T1000 (cell line): Measurements from ENCODE around the gene ENTPD1.
"Not testable (repeated sequence)": the region's sequence is repeated elsewhere in the genome, so short reads cannot be mapped to it uniquely, and the experiment has no call there.

ENCODE experiments used
- DNase-seq: peaks from one replicate; lab custom pipeline; 2025; ENCODE audit warnings: mixed read lengths; lab: John Stamatoyannopoulos, UW

ENTPD1 gene

DNA sequence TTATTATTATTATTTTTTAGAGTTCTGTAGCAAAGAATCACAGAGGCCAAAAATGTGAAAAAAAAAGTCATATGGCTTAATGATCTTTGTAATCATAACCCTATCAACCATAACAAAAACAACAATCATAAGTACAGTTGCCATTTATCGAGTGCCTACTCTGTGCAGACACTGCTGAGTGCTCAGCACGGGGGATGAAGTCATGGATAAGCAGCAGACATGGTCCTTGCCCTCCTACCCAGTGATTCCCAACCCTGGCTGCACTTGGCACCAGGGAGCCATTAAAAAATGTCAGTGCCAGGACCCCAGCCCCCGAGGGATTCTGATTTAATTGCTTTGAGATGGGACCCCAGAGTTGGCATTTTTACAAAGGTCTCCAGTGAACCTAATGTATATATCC lies 38.2 kb downstream of the ENTPD1 start:
- DNase-seq = no peak

DNA sequence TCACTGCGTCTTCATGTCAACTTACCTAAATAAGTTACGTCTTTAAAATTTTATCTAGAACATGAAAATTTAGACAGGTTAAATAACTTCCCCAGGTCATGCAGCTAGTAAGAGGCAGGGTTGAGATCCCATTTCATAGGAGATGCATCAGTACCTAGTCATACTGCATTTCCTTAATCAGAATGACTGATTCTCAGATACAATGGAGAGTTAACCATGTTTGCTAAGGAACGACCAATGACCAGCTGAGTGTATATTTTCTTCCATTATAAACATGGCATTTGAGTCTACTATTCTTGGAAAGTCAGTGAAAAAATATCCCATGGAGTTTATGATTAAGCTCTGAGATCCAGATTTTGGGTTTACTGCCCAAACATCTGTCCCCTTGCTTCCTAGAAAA lies 39.6 kb downstream of the ENTPD1 start:
- no peak for DNase-seq

DNA sequence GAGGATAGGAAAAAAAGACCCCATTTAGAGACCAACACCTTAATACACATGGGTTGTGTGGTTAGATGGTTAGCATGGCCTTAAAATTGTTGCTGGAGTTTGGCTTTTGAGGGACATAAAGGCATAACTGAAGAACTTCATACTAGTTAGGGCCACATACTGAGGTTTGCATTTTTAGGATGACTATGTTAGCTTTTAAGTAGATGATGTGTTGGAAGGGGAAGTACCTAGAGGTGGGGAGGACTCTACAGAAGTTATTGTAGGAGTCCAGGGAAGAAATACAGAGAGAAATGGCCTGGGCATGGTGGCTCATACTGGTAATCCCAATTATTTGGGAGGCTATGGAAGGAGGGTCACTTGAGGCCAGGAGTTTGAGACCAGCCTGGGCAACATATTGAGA lies 40.5 kb downstream of the ENTPD1 start:
- no peak for DNase-seq

DNA sequence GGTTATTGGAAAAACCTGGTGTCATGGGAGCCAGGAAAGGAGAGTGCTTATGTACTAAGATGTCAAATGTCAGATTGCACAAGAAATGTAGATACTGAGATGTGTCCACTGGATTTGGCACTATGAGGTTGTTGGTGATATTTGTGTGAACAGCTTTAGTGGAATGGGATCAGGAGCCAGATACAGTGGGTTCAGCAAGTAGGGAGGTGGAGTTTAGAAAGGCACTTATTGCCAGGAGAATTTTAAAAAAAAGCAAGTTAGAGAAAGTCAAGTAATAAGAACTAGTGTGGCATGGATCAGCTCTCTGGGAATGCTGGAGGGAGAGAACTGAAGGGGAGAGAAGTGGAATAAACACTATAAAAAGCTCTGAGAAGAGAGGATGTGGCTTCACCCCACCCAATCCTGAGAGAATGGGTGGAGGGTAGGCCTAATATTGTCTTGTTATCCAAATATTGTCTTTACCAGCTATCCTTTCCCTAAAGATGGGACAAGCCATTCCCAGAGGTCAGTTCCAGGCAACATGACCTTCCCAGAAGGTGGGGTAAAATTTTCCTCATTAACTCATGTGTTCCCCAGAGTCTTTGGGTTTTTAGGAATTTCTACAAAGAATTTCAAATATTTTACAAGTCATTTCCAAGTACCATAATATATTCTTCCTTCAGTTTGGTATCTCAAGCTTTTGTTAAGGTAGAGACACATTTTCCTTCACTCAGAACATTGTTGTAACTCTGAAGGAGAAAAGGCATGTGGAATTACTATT lies 42.3 kb downstream of the ENTPD1 start:
- no peak for DNase-seq

DNA sequence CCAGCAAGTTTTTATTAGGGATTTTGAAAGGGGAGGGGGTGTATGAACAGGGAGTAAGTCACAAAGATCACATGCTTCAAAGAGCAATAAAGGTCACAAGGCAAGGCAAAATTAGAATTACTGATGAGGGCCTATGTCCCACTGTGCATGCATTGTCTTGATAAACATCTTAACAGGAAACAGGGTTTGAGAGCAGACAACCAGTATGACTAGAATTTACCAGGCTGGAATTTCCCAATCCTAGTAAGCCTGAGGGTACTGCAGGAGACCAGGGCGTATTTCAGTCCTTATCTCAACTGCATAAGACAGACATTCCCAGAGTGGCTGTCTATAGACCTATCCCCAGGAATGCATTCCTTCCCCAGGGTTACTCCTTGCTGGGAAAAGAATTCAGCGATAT lies 44.3 kb downstream of the ENTPD1 start:
- not testable (repeated sequence) for DNase-seq

DNA sequence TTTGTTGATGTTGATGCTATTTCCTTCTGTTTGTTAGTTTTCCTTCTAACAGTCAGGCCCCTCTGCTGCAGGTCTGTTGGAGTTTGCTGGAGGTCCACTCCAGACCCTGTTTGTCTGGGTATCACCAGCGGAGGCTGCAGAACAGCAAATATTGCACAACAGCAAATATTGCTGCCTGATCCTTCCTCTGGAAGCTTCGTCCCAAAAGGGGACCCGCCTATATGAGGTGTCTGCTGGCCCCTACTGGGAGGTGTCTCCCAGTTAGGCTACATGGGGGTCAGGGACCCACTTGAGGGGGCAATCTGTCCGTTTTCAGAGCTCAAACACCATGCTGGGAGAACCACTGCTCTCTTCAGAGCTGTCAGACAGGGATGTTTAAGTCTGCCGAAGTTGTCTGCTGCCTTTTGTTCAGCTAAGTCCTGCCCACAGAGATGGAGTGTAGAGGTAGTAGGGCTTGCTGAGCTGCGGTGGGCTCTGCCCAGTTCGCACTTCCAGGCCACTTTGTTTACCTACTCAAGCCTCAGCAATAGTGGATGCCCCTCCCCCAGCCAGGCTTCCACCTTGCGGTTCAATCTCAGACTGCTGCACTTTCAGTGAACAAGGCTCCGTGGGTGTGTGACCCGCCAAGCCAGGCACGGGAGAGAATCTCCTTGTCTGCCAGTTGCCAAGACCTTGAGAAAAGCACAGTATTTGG lies 50.9 kb downstream of the ENTPD1 start:
- DNase-seq = not testable (repeated sequence)

DNA sequence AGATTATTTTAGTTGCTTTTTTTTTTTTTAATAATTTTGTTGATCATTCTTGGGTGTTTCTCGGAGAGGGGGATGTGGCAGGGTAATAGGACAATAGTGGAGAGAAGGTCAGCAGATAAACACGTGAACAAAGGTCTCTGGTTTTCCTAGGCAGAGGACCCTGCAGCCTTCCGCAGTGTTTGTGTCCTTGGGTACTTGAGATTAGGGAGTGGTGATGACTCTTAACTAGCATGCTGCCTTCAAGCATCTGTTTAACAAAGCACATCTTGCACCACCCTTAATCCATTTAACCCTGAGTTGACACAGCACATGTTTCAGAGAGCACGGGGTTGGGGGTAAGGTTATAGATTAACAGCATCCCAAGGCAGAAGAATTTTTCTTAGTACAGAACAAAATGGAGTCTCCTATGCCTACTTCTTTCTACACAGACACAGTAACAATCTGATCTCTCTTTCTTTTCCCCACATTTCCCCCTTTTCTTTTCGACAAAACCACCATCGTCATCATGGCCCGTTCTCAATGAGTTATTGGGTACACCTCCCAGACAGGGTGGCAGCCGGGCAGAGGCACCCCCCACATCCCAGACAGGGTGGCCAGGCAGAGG lies 52.8 kb downstream of the ENTPD1 start:
- not testable (repeated sequence) for DNase-seq

DNA sequence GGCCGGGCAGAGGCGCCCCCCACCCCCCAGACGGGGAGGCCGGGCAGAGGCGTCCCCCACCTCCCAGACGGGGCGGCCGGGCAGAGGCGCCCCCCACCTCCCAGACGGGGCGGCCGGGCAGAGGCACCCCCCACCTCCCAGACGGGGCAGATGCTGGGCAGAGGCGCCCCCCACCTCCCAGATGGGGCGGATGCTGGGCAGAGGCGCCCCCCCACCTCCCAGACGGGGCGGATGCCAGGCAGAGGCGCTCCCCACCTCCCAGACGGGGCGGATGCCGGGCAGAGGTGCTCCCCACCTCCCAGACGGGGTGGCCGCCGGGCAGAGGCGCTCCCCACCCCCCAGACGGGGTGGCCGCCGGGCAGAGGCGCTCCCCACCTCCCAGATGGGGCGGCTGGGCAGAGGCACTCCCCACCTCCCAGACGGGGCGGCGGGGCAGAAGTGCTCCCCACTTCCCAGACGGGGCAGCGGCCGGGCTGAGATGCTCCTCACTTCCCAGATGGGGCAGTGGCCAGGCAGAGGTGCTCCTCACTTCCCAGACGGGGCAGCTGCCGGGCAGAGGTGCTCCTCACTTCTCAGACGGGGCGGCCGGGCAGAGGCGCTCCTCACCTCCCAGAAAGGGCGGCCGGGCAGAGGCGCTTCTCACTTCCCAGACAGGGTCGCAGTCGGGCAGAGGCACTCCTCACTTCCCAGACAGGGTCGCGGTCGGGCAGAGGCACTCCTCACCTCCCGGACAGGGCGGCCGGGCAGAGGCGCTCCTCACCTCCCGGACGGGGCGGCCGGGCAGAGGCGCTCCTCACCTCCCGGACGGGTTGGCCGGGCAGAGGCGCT lies 53.6 kb downstream of the ENTPD1 start:
- no peak for DNase-seq

DNA sequence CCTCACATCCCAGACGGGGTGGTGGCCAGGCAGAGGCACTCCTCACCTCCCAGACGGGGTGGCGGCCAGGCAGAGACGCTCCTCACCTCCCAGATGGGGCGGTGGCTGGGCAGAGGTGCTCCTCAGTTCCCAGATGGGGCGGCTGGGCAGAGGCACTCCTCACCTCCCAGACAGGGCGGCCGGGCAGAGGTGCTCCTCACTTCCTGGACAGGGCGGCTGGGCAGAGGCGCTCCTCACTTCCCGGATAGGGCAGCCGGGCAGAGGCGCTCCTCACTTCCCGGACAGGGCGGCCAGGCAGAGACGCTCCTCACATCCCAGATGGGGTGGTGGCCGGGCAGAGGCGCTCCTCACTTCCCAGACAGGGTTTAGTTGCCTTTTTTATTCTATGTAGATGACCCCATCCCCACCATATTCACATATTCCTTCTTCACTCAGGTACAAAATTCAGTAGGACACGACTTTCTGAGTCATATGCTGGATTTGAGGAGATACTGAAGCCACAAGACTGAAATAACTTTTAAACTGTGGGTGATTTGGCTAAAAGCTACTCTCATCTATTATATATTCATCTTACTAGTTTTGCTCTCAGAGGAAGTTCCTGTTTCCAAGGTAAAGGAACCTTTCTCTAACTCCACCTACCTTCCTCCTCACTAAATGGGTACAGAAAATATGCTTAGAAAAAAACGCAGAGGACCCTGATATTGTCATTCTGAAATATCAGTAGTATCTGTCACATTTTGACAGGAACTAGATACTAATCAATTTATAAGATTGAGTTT lies 54.4 kb downstream of the ENTPD1 start:
- DNase-seq = no peak

DNA sequence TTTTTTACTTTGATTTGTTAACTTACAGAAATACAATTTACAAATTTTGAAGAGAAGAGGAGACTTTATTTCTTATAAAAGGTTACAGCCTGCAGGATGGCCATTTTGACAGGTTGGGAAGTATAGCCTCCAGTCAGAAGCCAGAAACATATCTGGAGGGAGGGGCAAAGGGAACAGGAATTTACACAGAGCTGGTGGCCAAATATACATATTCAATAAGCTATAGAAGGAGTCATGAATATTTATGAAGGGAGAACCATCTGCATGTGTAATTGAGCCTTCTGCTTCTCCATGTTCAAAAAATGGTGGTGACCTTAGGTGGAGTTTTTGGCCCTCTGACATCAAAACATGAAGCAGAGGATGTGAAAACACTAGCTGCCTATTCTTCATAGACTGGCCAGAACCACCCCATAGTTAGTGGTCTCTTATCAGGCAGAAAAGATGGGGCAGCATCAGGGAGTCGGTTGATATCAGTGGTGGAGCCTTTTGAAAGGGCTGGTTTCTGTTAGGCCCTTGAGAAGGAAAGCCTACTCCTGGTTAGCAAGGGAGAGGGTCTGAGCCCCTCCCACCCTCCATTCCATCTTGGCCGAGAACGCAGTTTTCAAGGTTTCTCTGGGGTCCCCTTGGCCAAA lies 57.2 kb downstream of the ENTPD1 start:
- no peak for DNase-seq

DNA sequence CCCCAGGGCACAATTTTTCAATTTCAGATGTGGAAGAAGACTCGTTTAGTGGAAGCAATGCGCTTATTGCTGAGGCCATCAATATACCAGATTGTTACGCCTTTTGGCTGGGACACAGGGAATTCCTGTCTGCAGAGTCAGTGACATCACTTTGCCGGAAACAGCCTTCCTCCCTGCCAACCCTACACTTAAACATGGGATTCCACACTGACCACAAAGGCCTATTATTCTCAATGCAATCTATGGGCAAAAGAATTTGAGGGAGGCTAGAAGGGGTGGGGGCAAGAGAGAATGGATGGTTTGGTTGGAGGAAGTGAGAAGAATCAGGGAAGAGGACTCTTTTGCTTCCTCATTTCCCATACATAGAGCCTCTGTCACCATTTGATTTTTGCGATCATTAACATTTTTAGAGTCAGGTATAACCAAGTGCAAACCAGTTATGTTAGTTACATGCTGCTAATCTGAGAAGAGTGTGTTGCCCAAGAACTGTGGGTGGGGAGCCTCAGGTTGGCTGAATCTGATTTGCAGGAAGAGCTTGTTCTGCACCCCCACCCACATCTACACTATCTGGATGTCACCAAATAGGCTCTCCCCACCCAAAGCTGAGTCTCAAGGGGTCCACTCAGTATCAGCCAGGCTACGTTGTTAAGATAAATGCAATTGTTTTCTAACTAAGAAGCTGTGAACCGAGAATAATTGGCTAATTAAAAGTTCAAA lies 58.2 kb downstream of the ENTPD1 start:
- no peak for DNase-seq

DNA sequence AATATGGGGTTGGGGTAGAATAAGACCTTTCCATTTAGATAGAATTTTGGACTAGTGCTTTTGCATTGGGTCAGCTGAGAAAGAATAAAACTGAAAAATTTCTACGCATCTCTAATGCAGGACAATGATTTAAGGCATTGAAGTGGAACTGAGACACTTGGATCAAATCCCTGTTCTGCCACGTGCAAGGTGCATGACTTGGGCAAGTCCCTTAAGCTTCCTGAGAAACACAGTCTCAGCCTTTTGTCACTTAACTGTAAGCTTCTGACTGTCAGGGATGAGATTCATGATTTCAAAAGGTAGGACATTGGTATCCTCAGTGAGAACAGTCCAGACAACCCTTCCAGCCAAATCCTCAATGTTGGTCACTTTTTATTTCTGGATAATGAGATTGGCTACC lies 59.2 kb downstream of the ENTPD1 start:
- no peak for DNase-seq

DNA sequence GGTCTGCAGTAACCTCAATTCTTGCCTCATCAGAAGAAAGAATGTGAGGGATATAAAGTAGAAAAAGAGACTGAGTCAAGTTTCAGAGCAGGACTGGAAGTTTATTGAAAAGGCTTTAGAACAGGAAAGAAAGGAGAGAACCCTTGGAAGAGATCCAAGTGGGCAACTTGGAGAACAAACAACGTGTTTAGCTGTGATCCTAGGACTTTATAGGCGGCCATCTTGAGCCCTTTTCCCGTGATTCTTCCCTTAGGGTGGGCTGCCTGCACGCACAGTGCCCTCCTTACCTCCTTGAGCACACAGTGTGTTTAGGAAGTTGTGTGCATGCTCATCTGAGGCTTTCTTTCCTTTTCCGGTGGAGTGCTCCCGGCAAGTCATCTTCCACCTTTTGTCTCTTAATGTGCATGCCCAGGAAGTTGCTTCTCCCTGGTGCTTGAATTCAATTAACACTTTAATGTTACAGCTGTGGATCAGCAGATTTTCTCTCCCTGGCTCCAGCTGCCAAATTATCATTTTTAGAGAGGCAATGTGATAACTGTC lies 59.8 kb downstream of the ENTPD1 start:
- DNase-seq = no peak

DNA sequence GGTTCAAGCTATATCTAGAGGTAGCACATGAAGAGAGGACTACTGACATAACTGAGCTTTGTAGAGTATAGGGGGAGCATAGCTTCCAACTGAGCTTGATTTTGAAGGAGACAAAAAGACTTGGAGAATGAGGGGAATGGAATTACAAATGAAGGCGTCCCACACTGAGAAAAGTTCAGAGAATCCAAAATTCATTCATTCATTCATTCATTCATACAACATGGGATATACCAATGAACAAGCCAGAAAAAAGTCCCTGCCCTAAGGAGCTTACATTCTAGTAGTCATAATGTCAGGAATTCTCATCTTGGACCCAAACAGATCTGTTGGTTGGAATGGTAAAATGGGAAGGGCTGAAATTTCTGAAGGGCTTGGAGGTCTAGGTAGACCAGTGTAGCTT lies 62.0 kb downstream of the ENTPD1 start:
- DNase-seq = no peak

DNA sequence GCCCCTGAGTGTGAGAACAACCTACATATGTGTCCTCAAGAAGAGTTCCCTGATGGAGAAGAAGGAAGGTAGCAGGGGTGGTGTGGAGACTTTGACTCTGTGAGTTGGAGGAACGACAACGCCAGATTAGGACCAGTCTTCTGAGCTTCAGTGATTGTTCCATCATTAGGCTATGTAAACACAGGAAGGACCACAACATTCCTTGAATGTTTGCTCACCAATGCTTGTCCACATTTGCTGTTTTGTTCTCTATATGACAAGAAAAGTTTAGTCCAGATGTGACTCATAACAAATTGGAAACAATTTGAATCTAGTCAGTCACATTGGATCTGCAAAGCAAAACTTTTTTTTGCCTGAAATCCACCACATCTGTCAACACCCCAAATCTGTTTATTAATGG lies 62.7 kb downstream of the ENTPD1 start:
- DNase-seq = no peak

DNA sequence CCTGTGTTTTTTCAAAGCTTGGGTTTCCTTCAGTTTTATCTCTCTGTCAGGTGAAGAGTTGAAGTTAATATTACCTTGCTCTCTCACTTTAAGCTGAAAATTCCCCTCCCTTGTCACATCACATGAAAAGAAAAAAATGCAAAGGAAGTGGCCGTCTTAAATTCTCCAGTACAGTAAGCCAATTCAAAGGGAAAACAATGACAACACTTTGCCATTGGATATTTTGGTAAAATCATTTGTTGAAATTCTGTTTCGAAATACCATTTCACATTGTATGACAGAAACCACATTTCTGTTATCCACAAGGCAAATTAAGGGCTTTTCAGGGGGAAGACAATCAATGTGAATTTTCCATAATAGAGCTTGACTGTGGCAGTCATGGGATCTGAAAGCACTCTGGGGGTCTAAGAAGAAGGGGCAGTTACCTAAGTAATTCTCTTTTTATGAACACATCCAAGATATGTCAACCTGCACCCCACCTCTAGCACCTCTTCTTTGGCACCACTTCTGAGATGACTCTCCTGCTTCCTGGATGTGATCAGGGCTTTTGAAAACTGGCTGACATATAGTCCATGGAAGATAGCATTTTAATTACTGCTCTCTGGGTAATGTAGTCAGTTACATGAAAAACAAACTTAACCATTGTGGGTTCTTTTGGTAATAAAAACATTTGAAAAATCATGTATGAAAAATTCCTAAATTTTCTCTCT lies 63.8 kb downstream of the ENTPD1 start:
- no peak for DNase-seq

DNA sequence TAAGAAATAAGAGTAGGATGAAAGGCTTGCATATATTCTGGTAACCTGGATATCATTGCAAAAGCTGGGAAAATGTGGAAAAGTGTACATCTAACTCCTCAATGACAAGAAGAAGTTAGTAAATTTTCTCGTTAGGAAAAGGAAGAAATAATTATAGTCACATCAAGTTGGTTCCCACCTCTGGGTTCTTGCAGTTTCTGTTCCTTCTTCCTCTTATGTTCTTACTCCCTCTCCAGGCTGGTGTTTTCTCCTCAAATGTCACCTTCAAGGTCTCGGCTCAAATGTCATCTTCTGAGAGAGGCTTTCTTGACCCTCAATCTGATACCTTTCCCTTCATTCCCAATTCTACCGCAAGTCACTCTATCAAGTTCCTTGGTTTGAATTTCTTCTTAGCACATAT lies 64.4 kb downstream of the ENTPD1 start:
- DNase-seq = no peak

DNA sequence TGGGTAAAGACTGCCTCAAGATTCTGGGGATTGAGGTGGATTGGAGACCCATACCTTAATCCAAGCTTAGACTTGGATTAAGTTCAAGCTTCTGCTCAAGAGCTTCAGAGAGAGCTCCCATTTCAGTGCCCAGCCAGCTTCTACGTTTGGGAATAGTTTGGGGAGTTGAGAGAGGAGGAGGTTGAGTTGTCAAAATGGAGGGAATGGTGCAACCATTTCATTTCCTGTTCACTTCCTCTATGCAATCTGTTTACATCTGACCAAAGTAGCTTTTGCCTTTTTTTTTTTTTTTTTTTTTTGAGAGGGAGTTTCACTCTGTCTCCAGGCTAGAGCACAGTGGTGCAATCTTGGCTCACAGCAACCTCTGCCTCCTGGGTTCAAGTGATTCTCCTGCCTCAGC lies 65.8 kb downstream of the ENTPD1 start:
- no peak for DNase-seq

DNA sequence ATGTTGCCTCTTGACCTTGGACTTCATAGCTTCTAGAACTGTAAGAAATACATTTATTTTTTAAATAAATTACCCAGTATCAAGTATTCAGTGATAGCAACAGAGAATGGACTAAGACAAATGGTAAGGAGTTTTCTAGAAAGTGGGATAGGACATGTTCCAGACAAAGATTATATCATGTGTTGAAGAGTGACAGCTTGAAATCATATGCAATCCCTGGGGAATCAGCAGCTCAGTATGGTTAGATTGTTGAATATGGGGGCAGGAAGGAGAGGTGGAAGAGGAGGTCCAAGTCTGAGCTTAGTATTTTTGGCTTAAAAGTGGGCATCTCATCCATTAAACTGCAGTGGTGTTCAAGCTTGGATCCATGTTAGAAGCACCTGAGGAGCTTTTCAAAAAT lies 74.1 kb downstream of the ENTPD1 start:
- DNase-seq = no peak

DNA sequence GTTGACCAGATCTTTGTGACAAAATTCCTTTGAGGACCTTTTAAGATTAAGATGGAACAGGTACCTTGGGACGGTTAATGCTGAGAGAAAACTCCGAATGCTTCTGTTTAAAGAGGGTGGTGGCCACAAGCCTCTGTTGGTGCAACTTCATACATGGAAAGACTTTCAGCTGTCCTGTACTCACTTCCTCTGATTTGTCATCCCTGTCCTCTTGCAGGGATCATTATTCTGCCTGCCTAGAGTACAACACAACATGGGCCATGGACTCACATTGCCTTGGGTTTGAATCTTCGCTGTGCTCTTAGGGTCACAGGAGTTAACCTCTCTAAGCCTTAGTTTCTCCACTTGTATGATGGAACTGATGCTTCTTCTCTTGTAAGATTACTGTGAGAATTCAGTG lies 75.1 kb downstream of the ENTPD1 start:
- no peak for DNase-seq
